ENCODE data around the gene CBX4.

DNA sequence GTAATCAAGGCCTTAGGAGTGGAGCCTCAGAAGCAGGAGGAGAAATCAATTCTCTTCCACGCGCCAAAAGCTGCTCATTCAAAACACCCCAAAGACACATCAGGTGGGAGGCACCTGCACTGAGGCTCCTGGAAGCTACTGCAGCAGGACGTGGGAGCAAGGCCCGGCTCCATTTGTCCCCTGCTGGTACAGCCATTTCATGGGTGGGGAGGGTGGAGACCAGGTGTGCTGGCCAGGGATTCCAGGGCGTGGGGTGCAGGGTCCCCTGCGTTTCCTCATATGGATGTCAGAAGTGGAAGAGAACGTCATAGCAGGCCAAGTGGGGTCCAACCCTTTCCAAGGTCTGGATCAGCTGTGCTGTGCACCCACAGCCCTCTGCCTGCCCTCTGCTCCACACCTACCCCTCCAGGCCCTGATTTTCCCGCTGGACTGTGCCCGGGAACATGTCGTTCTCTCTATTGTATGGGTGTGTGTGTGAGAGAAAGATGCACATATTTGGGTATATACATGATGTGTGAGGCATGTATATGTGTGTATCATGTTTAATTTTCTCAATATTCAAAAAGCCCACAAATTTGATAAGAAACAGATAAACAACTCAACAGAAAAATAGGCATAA is 39.2 kb upstream of the CBX4 start:
- no peak for TF ChIP-seq POLR2AphosphoS5 (IDR thresholded peaks at IDR 0.05)
- TF ChIP-seq, protein P1, sequence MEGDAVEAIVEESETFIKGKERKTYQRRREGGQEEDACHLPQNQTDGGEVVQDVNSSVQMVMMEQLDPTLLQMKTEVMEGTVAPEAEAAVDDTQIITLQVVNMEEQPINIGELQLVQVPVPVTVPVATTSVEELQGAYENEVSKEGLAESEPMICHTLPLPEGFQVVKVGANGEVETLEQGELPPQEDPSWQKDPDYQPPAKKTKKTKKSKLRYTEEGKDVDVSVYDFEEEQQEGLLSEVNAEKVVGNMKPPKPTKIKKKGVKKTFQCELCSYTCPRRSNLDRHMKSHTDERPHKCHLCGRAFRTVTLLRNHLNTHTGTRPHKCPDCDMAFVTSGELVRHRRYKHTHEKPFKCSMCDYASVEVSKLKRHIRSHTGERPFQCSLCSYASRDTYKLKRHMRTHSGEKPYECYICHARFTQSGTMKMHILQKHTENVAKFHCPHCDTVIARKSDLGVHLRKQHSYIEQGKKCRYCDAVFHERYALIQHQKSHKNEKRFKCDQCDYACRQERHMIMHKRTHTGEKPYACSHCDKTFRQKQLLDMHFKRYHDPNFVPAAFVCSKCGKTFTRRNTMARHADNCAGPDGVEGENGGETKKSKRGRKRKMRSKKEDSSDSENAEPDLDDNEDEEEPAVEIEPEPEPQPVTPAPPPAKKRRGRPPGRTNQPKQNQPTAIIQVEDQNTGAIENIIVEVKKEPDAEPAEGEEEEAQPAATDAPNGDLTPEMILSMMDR (IDR thresholded peaks at IDR 0.05), result no peak
